Stimulated activated CD8-positive, alpha-beta memory T cell treated with anti-CD3 and anti-CD28 coated beads, Interleukin-12 subunit alpha, Interleukin-12 subunit beta, amount 100 ng/mL, for 24 hours (primary cell): ENCODE measurements around the gene CDK15.

ENCODE experiments used
- DNase-seq: peaks from one replicate; pipeline ENCODE4 v3.0.0-alpha.2; 2020; ENCODE audit errors: extremely low read depth

Gene CDK15

GRCh38 chr2:201908901-201909300 is 102.6 kb downstream of the CDK15 start:
- no peak for DNase-seq

- no peak for DNase-seq
Observed at GRCh38 chr2:201909348-201909747, 103.0 kb downstream of the CDK15 start.

- no peak for DNase-seq
Observed at GRCh38 chr2:201909961-201910361, 103.6 kb downstream of the CDK15 start.

- no peak for DNase-seq
Observed at GRCh38 chr2:201911372-201911771, 105.0 kb downstream of the CDK15 start.

GRCh38 chr2:201913201-201913600 is 106.9 kb downstream of the CDK15 start:
- no peak for DNase-seq

- no peak for DNase-seq
Observed at GRCh38 chr2:201915446-201915845, 109.1 kb downstream of the CDK15 start.

GRCh38 chr2:201916565-201916964 is 110.2 kb downstream of the CDK15 start:
- no peak for DNase-seq

GRCh38 chr2:201918616-201919307 is 112.4 kb downstream of the CDK15 start:
- DNase-seq, result no peak

GRCh38 chr2:201919308-201919634 is 112.9 kb downstream of the CDK15 start:
- no peak for DNase-seq

- DNase-seq, result no peak
Observed at GRCh38 chr2:201923436-201924328, 117.3 kb downstream of the CDK15 start.

GRCh38 chr2:201924453-201924852 is 118.1 kb downstream of the CDK15 start:
- DNase-seq, result no peak

- DNase-seq, result no peak
Observed at GRCh38 chr2:201925056-201925455, 118.7 kb downstream of the CDK15 start.

- no peak for DNase-seq
Observed at GRCh38 chr2:201926067-201926466, 119.7 kb downstream of the CDK15 start.

GRCh38 chr2:201928363-201928762 is 122.0 kb downstream of the CDK15 start:
- DNase-seq, result no peak

GRCh38 chr2:201929281-201930026 is 123.1 kb downstream of the CDK15 start:
- DNase-seq, result no peak

- no peak for DNase-seq
Observed at GRCh38 chr2:201930043-201930442, 123.7 kb downstream of the CDK15 start.

GRCh38 chr2:201930831-201931230 is 124.5 kb downstream of the CDK15 start:
- DNase-seq, result no peak

GRCh38 chr2:201931475-201931874 is 125.1 kb downstream of the CDK15 start:
- DNase-seq, result no peak

GRCh38 chr2:201931951-201932350 is 125.6 kb downstream of the CDK15 start:
- no peak for DNase-seq

- no peak for DNase-seq
Observed at GRCh38 chr2:201932511-201932910, 126.2 kb downstream of the CDK15 start.

GRCh38 chr2:201933792-201934237 is 127.5 kb downstream of the CDK15 start:
- no peak for DNase-seq

GRCh38 chr2:201936817-201937216 is 130.5 kb downstream of the CDK15 start:
- DNase-seq, result no peak
